HG03521 (cell line): ENCODE measurements around the gene HMG20B.
A peak's percentile ranks its signal among the peaks of the same experiment; 100 is the strongest.

Experiments used
- ATAC-seq: cut with Tn5 transposase; IDR thresholded peaks from one replicate; pipeline ENCODE4 v1.9.1; 2021; ENCODE audit warnings: mild to moderate bottlenecking, moderate library complexity; ENCODE audit not compliant: unreplicated experiment

The HMG20B gene

DNA sequence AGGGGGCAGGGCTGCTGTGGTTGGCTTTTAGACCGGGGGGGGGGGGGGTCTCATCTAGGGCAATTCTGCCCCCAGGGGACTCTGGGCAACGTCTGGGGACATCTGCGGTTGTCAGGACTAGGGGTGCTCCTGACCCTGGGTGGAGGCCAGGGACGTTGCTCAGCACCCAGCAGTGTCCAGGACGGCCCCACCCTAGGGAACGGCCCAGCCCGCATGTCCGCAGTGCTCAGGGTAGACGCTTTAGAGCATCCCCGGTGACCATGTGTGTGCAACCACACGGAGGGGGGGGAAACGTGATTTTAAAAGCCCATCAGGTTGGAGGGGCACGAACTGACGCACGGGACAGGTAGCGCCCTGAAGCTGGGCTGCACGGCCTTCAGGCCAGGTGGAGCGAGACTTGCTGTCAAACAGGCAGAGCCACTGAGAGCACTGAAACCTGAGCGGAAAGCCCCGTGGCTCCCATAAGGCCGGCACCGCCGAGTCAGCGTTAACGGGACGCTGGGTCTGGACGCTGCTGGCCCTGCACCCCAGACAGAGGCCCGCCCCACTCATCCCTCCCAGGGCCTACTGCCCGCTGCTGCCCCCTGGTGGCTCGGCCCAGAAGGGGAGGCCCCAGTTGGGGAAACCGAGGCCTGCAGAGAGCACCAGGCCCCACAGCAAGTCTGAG is 45.5 kb downstream of the HMG20B start:
- no peak for ATAC-seq

DNA sequence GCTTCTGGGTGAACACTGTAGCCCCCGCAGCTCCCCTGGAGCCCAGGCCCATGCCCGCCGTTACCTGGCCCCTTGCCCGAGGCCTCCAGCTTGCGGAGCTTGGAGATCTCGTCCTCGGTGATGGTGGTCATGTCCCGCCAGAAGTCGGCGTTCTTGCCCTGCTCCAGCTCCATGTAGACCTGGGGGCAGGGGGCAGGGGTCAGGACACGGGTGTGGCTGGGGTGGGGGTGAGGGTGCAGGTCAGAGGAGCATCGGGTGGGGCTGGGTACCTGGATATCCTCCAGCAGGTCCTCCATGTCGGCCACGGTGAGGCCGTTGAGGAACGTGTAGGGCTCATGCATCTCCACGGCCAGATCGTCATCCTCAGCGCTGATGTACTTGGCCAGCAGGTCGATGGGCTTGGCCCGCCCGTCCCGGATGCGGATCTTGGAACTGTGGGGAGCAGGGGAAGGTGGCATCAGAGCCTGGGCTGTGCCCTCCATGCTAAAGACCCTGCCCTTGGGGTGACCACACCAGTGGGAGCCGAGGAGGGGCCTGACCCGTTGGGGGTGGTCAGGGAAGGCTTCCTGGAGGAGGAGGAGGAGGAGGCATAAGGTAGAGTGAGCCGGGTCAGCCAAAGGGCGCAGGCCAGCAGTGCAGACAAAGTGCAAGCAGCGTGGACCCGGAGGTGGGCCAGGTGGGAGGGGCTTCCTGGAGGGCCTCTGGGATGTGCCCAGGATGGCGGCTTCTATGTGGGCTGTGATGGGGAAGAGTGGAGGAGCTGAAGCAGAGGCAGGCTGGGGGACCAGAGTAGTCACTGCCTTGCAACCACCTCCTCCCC is 46.3 kb downstream of the HMG20B start:
- ATAC-seq = no peak

DNA sequence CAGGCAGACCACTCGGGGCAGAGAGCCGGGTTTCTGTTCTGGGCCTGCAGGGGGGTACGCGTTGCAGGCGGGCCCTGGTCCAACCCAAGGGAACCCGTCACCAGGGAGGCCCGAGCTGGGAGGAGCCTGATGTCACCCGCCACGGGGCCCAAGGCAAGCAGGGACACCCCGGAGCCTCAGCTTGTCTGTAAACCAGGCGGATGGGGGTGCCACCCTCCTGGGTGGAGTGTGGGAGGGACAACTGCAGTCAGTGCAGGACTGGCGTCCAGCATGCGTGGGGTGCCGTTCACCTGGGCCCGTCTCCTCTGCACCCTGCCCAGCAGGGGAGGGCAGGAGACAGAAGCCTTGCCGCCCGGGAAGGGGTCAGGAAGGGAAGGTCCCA is 46.9 kb downstream of the HMG20B start:
- ATAC-seq = no peak

DNA sequence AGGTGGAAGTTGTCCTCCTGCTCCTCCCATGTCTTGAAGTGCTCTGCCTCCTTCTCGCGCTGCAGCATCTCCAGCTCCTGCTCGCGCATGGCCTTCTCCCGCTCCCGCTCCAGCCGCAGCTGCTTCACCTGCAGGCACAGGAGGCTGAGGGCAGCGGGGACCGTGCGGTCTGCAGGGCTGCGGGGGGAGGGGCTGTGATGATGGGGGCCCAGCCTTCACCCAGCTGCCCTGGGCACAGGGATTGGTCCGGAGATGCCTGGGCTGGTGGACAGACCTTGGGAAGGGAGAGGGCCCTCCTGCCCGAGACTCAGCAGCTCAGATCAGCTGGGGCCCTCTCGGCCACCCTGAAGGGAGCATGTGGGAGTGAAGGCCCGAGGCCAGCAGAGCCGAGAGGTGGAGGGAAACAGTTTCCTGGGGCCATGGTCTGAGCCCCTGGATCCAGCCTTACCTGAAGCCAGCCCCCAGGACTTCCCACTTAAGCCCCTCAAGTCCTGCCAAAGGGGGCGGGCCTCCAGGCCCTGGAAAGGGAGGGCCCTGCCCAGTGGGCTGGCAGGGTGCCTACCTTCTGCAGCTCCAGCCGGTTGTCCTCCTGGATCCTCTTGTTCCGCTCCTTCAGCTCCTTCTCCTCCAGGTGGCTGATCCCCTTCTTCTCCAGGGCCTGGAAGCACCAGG is 47.5 kb downstream of the HMG20B start:
- no peak for ATAC-seq

DNA sequence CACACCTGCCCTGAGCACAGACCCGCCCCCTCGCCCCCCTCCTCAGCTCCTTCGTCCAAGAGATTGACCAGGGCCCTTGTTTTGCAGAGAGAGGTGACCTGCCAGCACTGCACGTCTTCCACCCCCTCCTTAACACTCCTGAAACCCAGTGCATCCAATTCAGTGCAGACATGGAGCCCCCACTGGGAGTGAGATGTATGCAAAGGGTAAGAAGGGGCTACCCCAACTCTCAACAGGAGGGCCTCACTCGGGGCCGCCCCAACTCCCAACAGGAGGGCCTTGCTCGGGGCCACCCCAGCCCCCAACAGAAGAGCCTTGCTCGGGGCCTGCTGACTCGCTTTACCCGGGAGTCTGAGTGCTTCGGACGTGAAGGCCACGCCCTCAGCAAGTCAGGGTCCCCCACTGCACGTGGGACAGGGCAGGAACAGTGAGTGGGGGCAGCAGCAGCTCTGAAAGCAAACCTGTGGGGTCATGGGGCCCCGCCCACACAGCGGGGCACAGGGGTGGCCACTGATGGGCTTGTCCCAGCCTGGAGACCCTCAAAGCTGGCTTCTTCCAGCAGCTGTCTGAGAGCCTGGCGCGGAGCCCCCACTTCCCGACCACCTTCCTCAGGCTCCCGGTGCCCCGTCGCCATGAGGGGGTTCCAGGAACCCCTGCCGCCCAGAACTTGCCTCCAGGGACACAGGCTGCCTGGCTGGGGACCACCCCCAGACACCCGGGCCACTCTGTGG is 48.2 kb downstream of the HMG20B start:
- no peak for ATAC-seq

DNA sequence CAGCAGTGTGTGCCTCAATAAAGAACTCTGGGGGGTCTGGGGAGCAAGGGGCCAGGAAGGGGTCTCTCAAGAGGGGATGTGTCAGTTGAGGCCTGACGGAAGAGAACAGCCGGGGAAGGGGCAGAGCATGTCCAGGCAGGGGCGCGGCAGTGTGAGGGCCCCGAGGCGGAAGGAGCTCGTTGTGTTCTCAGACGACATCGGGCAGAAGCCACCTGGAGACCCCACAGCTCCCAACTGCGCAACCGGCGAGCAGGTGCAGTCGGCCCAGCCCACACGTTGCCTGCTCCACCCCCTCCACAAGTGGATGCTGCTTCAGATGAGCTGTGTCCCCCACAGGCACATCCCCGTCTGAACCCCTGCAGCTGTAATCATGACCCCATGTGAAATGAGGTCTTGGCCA is 48.9 kb downstream of the HMG20B start:
- ATAC-seq = no peak

DNA sequence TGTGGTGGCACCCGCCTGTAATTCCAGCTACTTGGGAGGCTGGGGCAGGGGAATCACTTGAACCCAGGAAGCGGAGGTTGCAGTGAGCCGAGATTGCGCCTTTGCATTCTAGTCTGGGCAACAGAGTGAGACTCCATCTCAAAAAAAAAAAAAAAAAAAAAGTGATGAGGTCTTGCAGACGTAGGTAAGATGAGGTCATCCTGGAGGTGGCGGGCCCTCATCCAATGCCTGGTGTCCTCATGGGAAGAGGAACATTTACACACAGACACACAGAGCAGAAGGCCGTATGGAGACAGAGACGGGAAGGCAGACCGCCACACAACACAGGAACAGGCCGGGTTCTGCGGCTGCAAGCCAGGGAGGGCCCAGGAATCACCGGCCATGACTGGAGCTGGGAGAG is 49.5 kb downstream of the HMG20B start:
- ATAC-seq = no peak

DNA sequence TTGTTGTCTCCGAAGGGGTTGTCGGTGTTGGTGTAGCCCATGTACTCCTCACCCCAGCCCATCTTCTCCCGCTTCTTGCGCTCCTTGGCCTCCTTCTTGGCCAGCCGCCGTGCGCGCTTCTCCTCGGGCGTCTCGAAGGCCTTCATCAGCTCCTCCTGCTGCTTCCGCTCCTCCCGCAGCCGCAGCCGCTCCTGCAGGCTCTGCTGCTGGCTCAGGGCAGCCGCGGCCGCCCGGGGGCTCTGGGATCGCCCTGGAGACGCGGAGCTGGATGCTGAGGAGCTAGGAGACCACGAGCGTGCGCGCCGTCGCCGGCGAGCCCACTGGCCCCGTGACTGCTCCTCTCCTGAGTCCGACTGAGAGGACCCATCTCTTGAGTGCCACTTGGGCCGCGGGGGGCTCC is 51.0 kb downstream of the HMG20B start:
- no peak for ATAC-seq

DNA sequence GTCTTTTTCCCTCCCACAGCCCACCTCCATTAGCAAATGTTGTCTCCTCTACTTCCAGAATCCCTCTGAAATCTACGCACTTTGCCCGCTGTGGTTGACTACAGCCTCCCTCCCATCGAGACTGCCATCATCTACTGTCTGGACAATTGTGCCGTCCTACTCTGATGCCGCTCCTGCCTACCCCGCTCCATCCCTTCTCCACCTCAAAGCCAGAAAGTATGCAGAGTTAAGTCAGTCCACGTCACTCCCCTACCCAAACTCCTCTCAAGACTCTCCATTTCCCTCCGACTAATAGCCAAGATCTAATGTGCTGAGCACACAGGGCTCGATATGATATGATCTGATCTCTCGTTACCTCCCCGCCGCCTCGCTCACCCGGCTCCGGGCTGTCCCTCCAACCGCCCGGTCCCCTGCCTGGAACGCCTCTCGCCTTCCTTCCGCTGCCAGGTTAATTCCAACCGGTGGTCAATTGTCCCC is 53.3 kb downstream of the HMG20B start:
- ATAC-seq = peak; percentile 4

DNA sequence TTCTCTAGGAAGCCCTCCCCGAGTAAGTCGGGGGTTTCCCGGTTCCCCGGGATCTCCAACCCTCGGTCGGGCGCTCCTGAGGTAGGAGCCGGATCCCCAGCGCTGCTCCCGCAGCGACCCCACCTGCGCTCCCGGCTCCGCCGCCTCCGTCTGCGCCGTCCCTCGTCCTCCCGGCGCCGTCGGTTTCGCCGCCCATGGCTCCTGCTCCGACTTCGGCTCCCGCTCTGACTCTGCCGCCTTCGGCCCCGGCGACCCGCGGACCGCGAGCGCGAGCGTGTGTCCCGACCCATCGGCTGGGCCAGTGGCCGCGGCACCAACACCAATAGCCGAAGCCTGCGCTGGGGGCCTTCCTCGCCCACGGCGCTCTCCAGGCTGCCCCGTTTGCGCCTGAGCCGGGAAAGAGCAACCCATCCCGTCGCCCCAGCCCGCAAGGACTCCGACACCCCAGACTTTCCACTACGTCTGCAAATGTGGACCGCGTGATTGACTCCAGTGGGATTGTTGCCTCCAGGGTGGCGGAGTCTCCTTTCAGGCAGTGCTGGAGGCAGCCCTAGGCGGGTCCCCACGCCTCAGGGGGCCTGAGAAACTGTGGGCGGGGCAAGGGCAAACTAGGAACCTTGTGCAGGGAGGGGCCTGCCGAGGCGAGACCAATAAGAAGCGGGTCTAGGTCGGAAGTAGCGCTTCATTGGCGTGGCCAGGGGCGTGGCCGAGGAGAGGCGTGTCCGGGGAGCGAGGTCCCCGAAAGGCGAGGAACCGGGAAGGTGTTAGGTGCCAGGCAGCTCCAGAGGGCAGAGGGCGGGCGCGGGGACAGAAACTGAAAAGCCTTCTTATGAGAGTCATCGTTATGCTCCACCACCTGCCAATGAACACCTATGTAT is 54.0 kb downstream of the HMG20B start, which contains the start of gene CACTIN:
Gene CACTIN, minus strand, starts transcription at position 318 of the 878 bp plus-strand sequence. Its CDS starts 28 bp downstream, at position 290.
- peak; percentile 87 for ATAC-seq

DNA sequence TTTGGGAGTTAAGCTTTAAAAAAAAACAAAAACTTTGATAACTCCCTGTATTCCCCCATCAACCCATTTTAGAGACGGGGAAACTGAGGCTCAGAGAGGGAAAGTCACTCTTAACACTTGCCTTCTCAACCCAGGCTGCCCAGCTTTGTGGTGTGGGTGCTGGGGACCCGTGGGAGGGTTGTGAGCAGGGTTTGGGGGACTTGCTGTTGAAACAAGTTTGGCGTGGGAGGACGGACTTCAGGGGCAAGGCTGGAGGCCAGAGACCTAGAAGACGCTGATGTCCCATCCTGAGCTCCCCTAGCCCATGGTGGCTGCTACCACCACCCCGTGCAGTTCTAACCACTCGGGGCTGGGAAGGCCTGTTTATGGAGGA is 54.6 kb downstream of the HMG20B start:
- no peak for ATAC-seq
